ENCODE measurements around the gene MBNL2. TPM values are rescaled to one million over a fixed set of nuclear protein-coding genes. Genes with fewer than 3 reads are reported as not detected.

Gene MBNL2
- total RNA-seq, 1 donor from 2014 or later: 61.2 TPM

GRCh38 chr13:97272526-97272925 is 50.4 kb downstream of the MBNL2 start:
- no peak for DNase-seq (ENCODE audit: low read depth)

- DNase-seq (ENCODE audit: low read depth): no peak
Observed at GRCh38 chr13:97273341-97273831, 51.3 kb downstream of the MBNL2 start.

GRCh38 chr13:97274829-97275649 is 52.9 kb downstream of the MBNL2 start:
- DNase-seq (ENCODE audit: low read depth): peak; percentile 43

GRCh38 chr13:97275776-97276501 is 53.8 kb downstream of the MBNL2 start:
- DNase-seq (ENCODE audit: low read depth): no peak

GRCh38 chr13:97276862-97277269 is 54.7 kb downstream of the MBNL2 start:
- no peak for DNase-seq (ENCODE audit: low read depth)

- DNase-seq (ENCODE audit: low read depth): no peak
Observed at GRCh38 chr13:97278435-97279411, 56.6 kb downstream of the MBNL2 start.

- DNase-seq (ENCODE audit: low read depth): no peak
Observed at GRCh38 chr13:97279913-97280312, 57.8 kb downstream of the MBNL2 start.

GRCh38 chr13:97280478-97280877 is 58.3 kb downstream of the MBNL2 start:
- no peak for DNase-seq (ENCODE audit: low read depth)

GRCh38 chr13:97281028-97281427 is 58.9 kb downstream of the MBNL2 start:
- DNase-seq (ENCODE audit: low read depth): no peak

GRCh38 chr13:97282705-97283104 is 60.6 kb downstream of the MBNL2 start:
- DNase-seq (ENCODE audit: low read depth): no peak

GRCh38 chr13:97283888-97284287 is 61.8 kb downstream of the MBNL2 start:
- DNase-seq (ENCODE audit: low read depth): no peak

- no peak for DNase-seq (ENCODE audit: low read depth)
Observed at GRCh38 chr13:97284558-97284957, 62.4 kb downstream of the MBNL2 start.

GRCh38 chr13:97285221-97285955 is 63.3 kb downstream of the MBNL2 start:
- DNase-seq (ENCODE audit: low read depth): peak; percentile 41

GRCh38 chr13:97286317-97287046 is 64.3 kb downstream of the MBNL2 start:
- DNase-seq (ENCODE audit: low read depth): peak; percentile 33

- DNase-seq (ENCODE audit: low read depth): no peak
Observed at GRCh38 chr13:97287047-97287383, 64.9 kb downstream of the MBNL2 start.

- DNase-seq (ENCODE audit: low read depth): no peak
Observed at GRCh38 chr13:97288486-97288900, 66.4 kb downstream of the MBNL2 start.

GRCh38 chr13:97289514-97290298 is 67.6 kb downstream of the MBNL2 start:
- no peak for DNase-seq (ENCODE audit: low read depth)

- no peak for DNase-seq (ENCODE audit: low read depth)
Observed at GRCh38 chr13:97295283-97296182, 73.4 kb downstream of the MBNL2 start.
